Endothelial cell (in vitro differentiated cells): ENCODE data around the gene KMT2D. TPM values are rescaled to one million over a fixed set of nuclear protein-coding genes. Genes with fewer than 3 reads are reported as not detected.
A peak's percentile ranks its signal among the peaks of the same experiment; 100 is the strongest.

Experiments
- DNase-seq: peaks from one replicate; pipeline ENCODE4 v3.0.0; 2021; ENCODE audit warnings: low spot score
- H3K27ac Mint-ChIP-seq: one replicate; pipeline ENCODE4 v1.8.0; 2021; ENCODE audit warnings: mixed read lengths, inconsistent platforms; ENCODE audit not compliant: unreplicated experiment
- H3K27me3 Mint-ChIP-seq: one replicate; pipeline ENCODE4 v1.8.0; 2021; ENCODE audit warnings: mild to moderate bottlenecking, moderate library complexity, mixed read lengths, inconsistent platforms; ENCODE audit not compliant: unreplicated experiment
- H3K36me3 Mint-ChIP-seq: one replicate; pipeline ENCODE4 v1.8.0; 2021; ENCODE audit warnings: mild to moderate bottlenecking, low read depth, mixed read lengths, inconsistent platforms; ENCODE audit not compliant: unreplicated experiment
- H3K4me1 Mint-ChIP-seq: one replicate; pipeline ENCODE4 v1.8.0; 2021; ENCODE audit warnings: mild to moderate bottlenecking, mixed read lengths, inconsistent platforms; ENCODE audit not compliant: unreplicated experiment
- H3K4me3 Mint-ChIP-seq: one replicate; pipeline ENCODE4 v1.8.0; 2021; ENCODE audit warnings: mild to moderate bottlenecking, mixed read lengths, inconsistent platforms; ENCODE audit not compliant: unreplicated experiment
- H3K9me3 Mint-ChIP-seq: one replicate; pipeline ENCODE4 v1.8.0; 2021; ENCODE audit warnings: mixed read lengths, inconsistent platforms; ENCODE audit not compliant: unreplicated experiment
- total RNA-seq: library from RNA; stranded (reverse); fragmentation: NEBNext Ultra II Directional; extraction: Animal tissue kit (Norgen Biotek cat#: 25700); gene quantifications from one replicate; pipeline ENCODE4 v1.2.1, GENCODE V29; 2021; ENCODE audit not compliant: unreplicated experiment
- TF ChIP-seq, protein P1 (sequence below): fragments of 200-600 bp; sonication (generic); IDR thresholded peaks from one replicate; pipeline ENCODE4 v1.5.0; 2021; ENCODE audit warnings: antibody characterized with exemption; ENCODE audit not compliant: unreplicated experiment

KMT2D gene
- total RNA-seq, 1 donor from 2014 or later, result 135 TPM

DNA sequence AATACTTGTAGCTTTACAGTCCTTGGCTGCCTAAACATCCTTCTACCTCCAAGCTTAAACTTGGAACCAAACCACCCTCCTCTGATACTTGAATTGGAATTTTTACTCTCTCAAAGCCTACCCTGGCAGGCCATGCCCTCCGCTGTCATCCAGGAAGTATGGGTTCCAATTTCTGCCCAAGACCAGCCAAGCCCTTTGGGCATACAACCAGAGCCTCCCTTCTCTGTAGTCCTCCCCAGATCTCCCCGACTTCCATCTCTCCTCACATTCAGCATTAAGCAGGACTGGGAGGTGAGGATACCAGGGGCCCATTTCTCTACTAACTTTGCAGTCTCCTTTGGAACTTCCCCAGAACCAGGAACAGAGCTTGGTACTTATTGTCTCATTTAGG is 34.4 kb upstream of the KMT2D start:
- TF ChIP-seq, protein P1, sequence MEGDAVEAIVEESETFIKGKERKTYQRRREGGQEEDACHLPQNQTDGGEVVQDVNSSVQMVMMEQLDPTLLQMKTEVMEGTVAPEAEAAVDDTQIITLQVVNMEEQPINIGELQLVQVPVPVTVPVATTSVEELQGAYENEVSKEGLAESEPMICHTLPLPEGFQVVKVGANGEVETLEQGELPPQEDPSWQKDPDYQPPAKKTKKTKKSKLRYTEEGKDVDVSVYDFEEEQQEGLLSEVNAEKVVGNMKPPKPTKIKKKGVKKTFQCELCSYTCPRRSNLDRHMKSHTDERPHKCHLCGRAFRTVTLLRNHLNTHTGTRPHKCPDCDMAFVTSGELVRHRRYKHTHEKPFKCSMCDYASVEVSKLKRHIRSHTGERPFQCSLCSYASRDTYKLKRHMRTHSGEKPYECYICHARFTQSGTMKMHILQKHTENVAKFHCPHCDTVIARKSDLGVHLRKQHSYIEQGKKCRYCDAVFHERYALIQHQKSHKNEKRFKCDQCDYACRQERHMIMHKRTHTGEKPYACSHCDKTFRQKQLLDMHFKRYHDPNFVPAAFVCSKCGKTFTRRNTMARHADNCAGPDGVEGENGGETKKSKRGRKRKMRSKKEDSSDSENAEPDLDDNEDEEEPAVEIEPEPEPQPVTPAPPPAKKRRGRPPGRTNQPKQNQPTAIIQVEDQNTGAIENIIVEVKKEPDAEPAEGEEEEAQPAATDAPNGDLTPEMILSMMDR, result no peak
- Mint-ChIP-seq H3K4me3 (peak overlapping the region; percentile 8), H3K9me3 (no peaks in the 10 kb centered on the region), H3K27me3 (peaks cover 19% of the 10 kb centered on the region), H3K27ac (peak overlapping the region; percentile 70), H3K4me1 (peaks cover 35% of the 10 kb centered on the region), H3K36me3 (peaks cover 29% of the 10 kb centered on the region)
- DNase-seq, result no peak

GRCh38 chr12:49094160-49094974 is 33.8 kb upstream of the KMT2D start, which contains the start of gene DHH:
Gene DHH (minus strand): TSS chr12:49094801. CDS start chr12:49094512, 289 bp downstream.
- H3K9me3 Mint-ChIP-seq, result no peaks in the 10 kb centered on the region
- H3K27me3 Mint-ChIP-seq, result peaks cover 20% of the 10 kb centered on the region
- peak within 1 kb of the TSS; percentile 70 for H3K27ac Mint-ChIP-seq
- H3K4me1 Mint-ChIP-seq, result peaks cover 37% of the 10 kb centered on the region
- peak within 1 kb of the TSS; percentile 56 for H3K4me3 Mint-ChIP-seq
- H3K36me3 Mint-ChIP-seq, result peaks cover 23% of the 10 kb centered on the region
- DNase-seq, result peak; percentile 46
- TF ChIP-seq, protein P1, result no peak

DNA sequence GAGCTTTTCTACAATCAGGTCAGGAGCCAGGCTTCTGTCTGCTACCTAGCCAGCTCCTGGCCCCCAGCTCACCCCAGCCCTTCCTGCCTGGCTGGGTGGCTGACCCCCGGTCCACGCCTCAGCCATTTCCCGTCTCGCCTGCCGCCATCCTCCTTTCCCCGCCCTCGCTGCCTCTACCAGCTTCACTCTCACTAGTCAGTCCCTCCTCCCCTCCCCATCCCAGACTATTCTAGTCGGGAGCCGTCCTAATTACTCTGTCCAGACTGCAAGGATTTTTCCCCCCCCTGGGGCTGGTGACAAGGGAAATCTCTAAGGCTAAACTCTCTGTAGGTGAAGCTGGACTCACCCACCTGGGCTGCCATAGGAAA is 33.2 kb upstream of the KMT2D start:
- Mint-ChIP-seq H3K4me1 (peaks cover 37% of the 10 kb centered on the region), H3K4me3 (peak overlapping the region; percentile 56), H3K9me3 (no peaks in the 10 kb centered on the region), H3K27ac (no peak overlapping the region), H3K27me3 (peaks cover 20% of the 10 kb centered on the region), H3K36me3 (peaks cover 20% of the 10 kb centered on the region)
- DNase-seq, result peak; percentile 39
- TF ChIP-seq, protein P1, result no peak

GRCh38 chr12:49092816-49093406 is 32.3 kb upstream of the KMT2D start:
- Mint-ChIP-seq H3K4me3 (peak overlapping the region; percentile 65), H3K9me3 (no peaks in the 10 kb centered on the region), H3K27me3 (peaks cover 21% of the 10 kb centered on the region), H3K27ac (no peak overlapping the region), H3K36me3 (peaks cover 14% of the 10 kb centered on the region), H3K4me1 (peaks cover 43% of the 10 kb centered on the region)
- no peak for DNase-seq
- TF ChIP-seq, protein P1, result no peak
